CD14-positive monocyte (primary cell): ENCODE results near the gene TRHDE. TPM values are rescaled to one million over a fixed set of nuclear protein-coding genes. Genes with fewer than 3 reads are reported as not detected.

Experiments used
- DNase-seq, 3 donors: peaks; one replicate each; pipeline ENCODE4 v3.0.0-alpha.2; 2011 to 2022
- H2AFZ ChIP-seq: 2 replicates; pipeline ENCODE4 v1.6.0; 2012; ENCODE audit warnings: mild to moderate bottlenecking, low read depth, low read length, inconsistent platforms; ENCODE audit not compliant: insufficient read depth, poor library complexity, severe bottlenecking
- H3K27ac ChIP-seq, 2 donors: 1 replicate in 1 of 2; 2 replicates in 1 of 2; pipeline ENCODE4 v1.5.1; 2012 to 2013; ENCODE audit warnings: low read length in 2 of 2, control low read depth in 1 of 2, inconsistent platforms in 1 of 2, low read depth in 1 of 2, mild to moderate bottlenecking in 1 of 2
- H3K27me3 ChIP-seq, 2 donors: one replicate each; pipeline versions ENCODE4 v1.6.0 to v1.6.1; 2011 to 2013; ENCODE audit warnings: low read length in 2 of 2; ENCODE audit not compliant: control insufficient read depth in 2 of 2, insufficient read depth in 2 of 2
- H3K36me3 ChIP-seq, 2 donors: replicated peaks in 1 of 2; 1 replicate in 1 of 2; 2 replicates in 1 of 2; pipeline versions ENCODE4 v1.5.1 to v1.6.1; 2012 to 2013; ENCODE audit warnings: low read length in 2 of 2, control low read depth in 1 of 2, inconsistent platforms in 1 of 2, mild to moderate bottlenecking in 1 of 2; ENCODE audit not compliant: insufficient read depth in 2 of 2, control insufficient read depth in 1 of 2
- H3K4me1 ChIP-seq, 2 donors: 1 replicate in 1 of 2; 2 replicates in 1 of 2; pipeline versions ENCODE4 v1.5.1 to v1.6.1; 2012 to 2013; ENCODE audit warnings: low read length in 2 of 2, control low read depth in 1 of 2, inconsistent platforms in 1 of 2, mild to moderate bottlenecking in 1 of 2, moderate library complexity in 1 of 2; ENCODE audit not compliant: insufficient read depth in 2 of 2, control insufficient read depth in 1 of 2
- H3K4me2 ChIP-seq: replicated peaks from 2 replicates; pipeline ENCODE3; 2012; ENCODE audit warnings: low read length, moderate library complexity, mild to moderate bottlenecking; ENCODE audit not compliant: poor library complexity, severe bottlenecking; ENCODE audit errors: extremely low read depth
- H3K4me3 ChIP-seq, 3 experiments: fragments of 200-600 bp in 1 of 3; sonication (generic) in 1 of 3; replicated peaks in 1 of 3; 1 replicate in 2 of 3; 2 replicates in 1 of 3; pipeline ENCODE4 v1.5.1; 2011 to 2013; ENCODE audit warnings: low read length in 3 of 3, mild to moderate bottlenecking in 3 of 3, control low read depth in 2 of 3, low read depth in 2 of 3, inconsistent platforms in 1 of 3, moderate library complexity in 1 of 3
- H3K79me2 ChIP-seq: 2 replicates; pipeline ENCODE4 v1.6.0; 2012; ENCODE audit warnings: mild to moderate bottlenecking, control low read depth, inconsistent platforms, low read length, moderate library complexity; ENCODE audit not compliant: insufficient read depth
- H3K9ac ChIP-seq: 2 replicates; pipeline ENCODE4 v1.6.0; 2017; ENCODE audit warnings: low read length, mild to moderate bottlenecking; ENCODE audit not compliant: insufficient read depth, poor library complexity, severe bottlenecking
- H3K9me3 ChIP-seq, 2 donors: replicated peaks in 1 of 2; 1 replicate in 1 of 2; 2 replicates in 1 of 2; pipeline versions ENCODE4 v1.5.1 to v1.6.1; 2012 to 2013; ENCODE audit warnings: low read length in 2 of 2, control low read depth in 1 of 2; ENCODE audit not compliant: control insufficient read depth in 1 of 2, insufficient read depth in 1 of 2
- H4K20me1 ChIP-seq: 2 replicates; pipeline ENCODE4 v1.6.0; 2012; ENCODE audit warnings: mild to moderate bottlenecking, low read length, control low read depth, moderate library complexity; ENCODE audit not compliant: insufficient read depth
- H3K27ac Mint-ChIP-seq, 7 donors: one replicate each; pipeline ENCODE4 v1.8.0; 2020; ENCODE audit warnings: mild to moderate bottlenecking in 7 of 7, mixed read lengths in 7 of 7, moderate library complexity in 6 of 7, inconsistent platforms in 2 of 7
- H3K27me3 Mint-ChIP-seq, 3 donors: one replicate each; pipeline ENCODE4 v1.8.0; 2021 to 2022; ENCODE audit warnings: low read depth in 3 of 3, mild to moderate bottlenecking in 3 of 3, mixed read lengths in 3 of 3, moderate library complexity in 3 of 3, inconsistent platforms in 1 of 3
- H3K36me3 Mint-ChIP-seq, 2 donors: one replicate each; pipeline ENCODE4 v1.8.0; 2020; ENCODE audit warnings: mixed read lengths in 2 of 2, inconsistent platforms in 1 of 2, mild to moderate bottlenecking in 1 of 2
- H3K4me1 Mint-ChIP-seq: one replicate; pipeline ENCODE4 v1.8.0; 2020; ENCODE audit warnings: mild to moderate bottlenecking, mixed read lengths
- H3K4me3 Mint-ChIP-seq, 2 donors: one replicate each; pipeline ENCODE4 v1.8.0; 2020; ENCODE audit warnings: mild to moderate bottlenecking in 2 of 2, mixed read lengths in 2 of 2, moderate library complexity in 1 of 2
- H3K9me3 Mint-ChIP-seq, 7 donors: one replicate each; pipeline ENCODE4 v1.8.0; 2020 to 2022; ENCODE audit warnings: mixed read lengths in 7 of 7, mild to moderate bottlenecking in 6 of 7, moderate library complexity in 6 of 7, inconsistent platforms in 2 of 7
- WGBS: methylation state at CpG from one replicate; pipeline ENCODE4 v1.1.5; 2013; ENCODE audit warnings: missing lambda C conversion rate; ENCODE audit not compliant: insufficient coverage; 5-methylcytosine and 5-hydroxymethylcytosine counted together
- intact Hi-C, 2 donors: fragments of 100-400 bp; cut with micrococcal nuclease; formaldehyde crosslinking; loops; one replicate each; pipeline versions ENCODE4 v1.15.0 to v1.15.1; 2023
- polyA plus RNA-seq, 3 donors: library from polyadenylated mRNA; depleted of rRNA in 1 of 3; unstranded in 2 of 3; stranded (reverse) in 1 of 3; fragments of 300-500 nt in 2 of 3; fragments of >200 nt in 1 of 3; fragmentation: Illumina TruSeq in 2 of 3; gene quantifications; 1 replicate in 2 of 3; 2 replicates in 1 of 3; pipeline ENCODE4 v1.2.3, GENCODE V29; 2012 to 2021
- TF ChIP-seq, protein P1 (sequence below): fragments of 200-600 bp; IDR thresholded peaks from one replicate; pipeline ENCODE4 v1.8.0; 2022; ENCODE audit warnings: antibody characterized with exemption, mild to moderate bottlenecking

TRHDE gene
- polyA plus RNA-seq, 3 donors = not detected

DNA sequence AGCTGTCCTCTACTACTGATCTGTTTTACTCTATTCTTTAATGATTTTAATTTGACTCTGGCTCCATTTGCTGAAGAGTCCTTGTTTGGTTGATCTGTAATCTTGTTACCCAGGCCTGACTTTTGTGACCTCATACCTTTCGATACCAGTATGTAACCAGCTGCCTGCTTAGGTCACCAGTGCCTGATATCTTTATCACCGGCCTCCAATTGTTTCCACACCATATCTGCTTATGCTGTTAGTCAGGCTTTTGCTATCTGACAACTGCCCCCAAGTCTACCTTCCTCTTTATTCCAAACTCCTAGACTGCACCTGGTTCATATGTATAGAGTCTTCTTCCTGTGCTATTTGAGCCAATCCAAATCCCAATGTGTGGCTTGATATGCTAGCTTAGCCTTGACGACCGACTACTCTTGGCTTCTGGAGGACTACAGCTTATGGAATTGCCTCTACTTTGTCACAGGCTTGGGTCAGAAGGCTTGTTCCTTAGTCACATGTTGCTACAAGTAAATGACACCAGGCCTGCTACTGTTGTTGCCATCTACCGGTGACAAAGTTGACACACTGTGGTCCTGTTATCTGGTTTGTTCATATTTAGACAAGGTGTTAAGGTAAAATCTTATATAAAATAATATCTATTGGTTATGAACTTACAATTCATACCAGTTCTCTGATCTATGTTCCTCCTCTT is 193.9 kb downstream of the TRHDE start:
- no peaks in the 10 kb centered on the region for H3K36me3 Mint-ChIP-seq
- Histone ChIP-seq H3K27ac (no peak overlapping the region), H3K4me3 (no peak overlapping the region), H4K20me1 (no peaks in the 10 kb centered on the region), H3K27me3 (no peaks in the 10 kb centered on the region), H3K9me3 (peaks cover 0 to 4% of the 10 kb centered on the region in 2 donors), H3K4me2 (no peak overlapping the region), H2AFZ (no peak overlapping the region), H3K4me1 (no peaks in the 10 kb centered on the region), H3K36me3 (no peaks in the 10 kb centered on the region), H3K9ac (no peak overlapping the region), H3K79me2 (no peaks in the 10 kb centered on the region)
- peaks cover 0 to 8% (median 3%) of the 10 kb centered on the region in 7 donors for H3K9me3 Mint-ChIP-seq
- DNase-seq = no peak
- H3K4me3 Mint-ChIP-seq = no peak overlapping the region
- intact Hi-C loops = no loop called here
- H3K4me1 Mint-ChIP-seq = no peaks in the 10 kb centered on the region
- peak overlapping the region in 1 of 7 donors; percentile 25 for H3K27ac Mint-ChIP-seq
- WGBS = 100% methylated on average over 4 of the region's 5 CpGs
- TF ChIP-seq, protein P1, sequence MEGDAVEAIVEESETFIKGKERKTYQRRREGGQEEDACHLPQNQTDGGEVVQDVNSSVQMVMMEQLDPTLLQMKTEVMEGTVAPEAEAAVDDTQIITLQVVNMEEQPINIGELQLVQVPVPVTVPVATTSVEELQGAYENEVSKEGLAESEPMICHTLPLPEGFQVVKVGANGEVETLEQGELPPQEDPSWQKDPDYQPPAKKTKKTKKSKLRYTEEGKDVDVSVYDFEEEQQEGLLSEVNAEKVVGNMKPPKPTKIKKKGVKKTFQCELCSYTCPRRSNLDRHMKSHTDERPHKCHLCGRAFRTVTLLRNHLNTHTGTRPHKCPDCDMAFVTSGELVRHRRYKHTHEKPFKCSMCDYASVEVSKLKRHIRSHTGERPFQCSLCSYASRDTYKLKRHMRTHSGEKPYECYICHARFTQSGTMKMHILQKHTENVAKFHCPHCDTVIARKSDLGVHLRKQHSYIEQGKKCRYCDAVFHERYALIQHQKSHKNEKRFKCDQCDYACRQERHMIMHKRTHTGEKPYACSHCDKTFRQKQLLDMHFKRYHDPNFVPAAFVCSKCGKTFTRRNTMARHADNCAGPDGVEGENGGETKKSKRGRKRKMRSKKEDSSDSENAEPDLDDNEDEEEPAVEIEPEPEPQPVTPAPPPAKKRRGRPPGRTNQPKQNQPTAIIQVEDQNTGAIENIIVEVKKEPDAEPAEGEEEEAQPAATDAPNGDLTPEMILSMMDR = no peak
- H3K27me3 Mint-ChIP-seq = no peaks in the 10 kb centered on the region

DNA sequence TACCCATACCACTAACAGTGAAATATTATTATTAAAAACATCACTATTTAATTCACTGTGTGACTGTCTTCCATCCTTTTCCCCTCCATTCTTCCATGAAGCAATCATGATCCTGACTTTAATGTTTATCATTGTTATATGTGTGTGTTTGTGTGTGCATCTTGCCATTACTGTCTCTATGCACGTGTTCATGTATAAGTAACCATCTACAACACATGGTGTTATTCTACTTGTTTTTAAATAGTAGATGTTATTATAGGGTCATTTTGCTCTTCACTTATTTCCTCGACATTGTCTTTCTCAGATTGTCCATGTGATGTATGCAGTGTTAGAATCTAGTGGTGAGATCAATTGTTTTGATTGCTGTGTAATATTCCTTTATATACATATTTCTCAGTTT is 195.8 kb downstream of the TRHDE start:
- intact Hi-C loops = no loop called here
- no CpG with 5 or more reads among the region's 2 CpGs for WGBS
- Histone ChIP-seq H3K4me2 (no peak overlapping the region), H3K4me1 (no peaks in the 10 kb centered on the region), H3K36me3 (no peaks in the 10 kb centered on the region), H2AFZ (no peak overlapping the region), H3K9me3 (peaks cover 0 to 4% of the 10 kb centered on the region in 2 donors), H3K27me3 (no peaks in the 10 kb centered on the region), H3K4me3 (no peak overlapping the region), H3K27ac (no peak overlapping the region), H4K20me1 (no peaks in the 10 kb centered on the region), H3K9ac (no peak overlapping the region), H3K79me2 (no peaks in the 10 kb centered on the region)
- TF ChIP-seq, protein P1 = no peak
- no peak overlapping the region for H3K4me3 Mint-ChIP-seq
- DNase-seq = no peak
- H3K27ac Mint-ChIP-seq = no peak overlapping the region
- H3K27me3 Mint-ChIP-seq = no peaks in the 10 kb centered on the region
- no peaks in the 10 kb centered on the region for H3K4me1 Mint-ChIP-seq
- H3K9me3 Mint-ChIP-seq = peaks cover 0 to 8% (median 3%) of the 10 kb centered on the region in 7 donors
- H3K36me3 Mint-ChIP-seq = no peaks in the 10 kb centered on the region
